Measurements from ENCODE around the gene SLC16A14. TPM values are rescaled to one million over a fixed set of nuclear protein-coding genes. Genes with fewer than 3 reads are reported as not detected.

SLC16A14 gene
- polyA plus RNA-seq, 1 donor, result 2.0 TPM

DNA sequence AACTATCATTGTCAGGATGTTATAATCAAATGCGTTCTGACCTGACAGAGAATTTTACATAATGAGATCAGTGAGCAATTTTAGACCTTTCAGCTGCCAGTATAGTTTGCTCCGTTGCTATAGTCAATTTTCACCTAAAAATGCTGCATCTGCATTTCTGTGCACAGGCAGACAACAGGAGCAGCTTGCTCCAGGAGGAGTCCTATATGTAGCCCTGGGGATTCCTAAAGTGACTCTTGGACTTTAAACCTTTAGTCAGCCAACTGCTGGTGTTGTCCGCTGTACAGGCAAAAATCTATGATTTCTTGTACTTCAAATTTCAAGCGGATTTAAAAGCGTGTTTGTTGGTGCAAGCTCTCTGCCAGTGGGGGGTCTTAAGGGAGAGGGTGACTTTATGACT lies 25.7 kb downstream of the SLC16A14 start:
- DNase-seq (ENCODE audit: low read depth), result no peak

GRCh38 chr2:230042195-230042594 lies 26.5 kb downstream of the SLC16A14 start:
- DNase-seq (ENCODE audit: low read depth), result no peak

GRCh38 chr2:230023313-230023712 lies 45.4 kb downstream of the SLC16A14 start:
- no peak for DNase-seq (ENCODE audit: low read depth)

- DNase-seq (ENCODE audit: low read depth), result no peak
Measured at GRCh38 chr2:230019742-230020141, 49.0 kb downstream of the SLC16A14 start.

- no peak for DNase-seq (ENCODE audit: low read depth)
Measured at GRCh38 chr2:230018153-230018552, 50.6 kb downstream of the SLC16A14 start.

DNA sequence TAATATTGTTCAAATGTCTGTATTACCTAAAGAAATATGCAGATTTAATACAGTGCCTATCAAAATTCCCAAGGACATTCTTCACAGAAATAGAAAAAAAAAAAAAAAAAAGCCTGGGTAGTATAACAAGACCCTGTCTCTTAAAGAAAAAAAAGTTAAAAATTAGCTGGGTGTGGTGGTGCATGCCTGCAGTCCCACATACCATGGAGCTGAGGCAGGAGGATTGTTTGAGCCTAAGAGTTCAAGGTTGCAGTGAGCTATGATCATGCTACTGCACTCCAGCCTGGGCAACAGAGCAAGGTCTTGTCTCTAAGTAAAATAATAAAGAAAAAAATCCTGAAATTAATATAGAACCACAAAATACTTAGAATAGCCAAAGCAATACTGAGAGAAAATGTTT lies 51.9 kb downstream of the SLC16A14 start:
- DNase-seq (ENCODE audit: low read depth), result no peak

- no peak for DNase-seq (ENCODE audit: low read depth)
Measured at GRCh38 chr2:230012267-230012884, 56.3 kb downstream of the SLC16A14 start.

- no peak for DNase-seq (ENCODE audit: low read depth)
Measured at GRCh38 chr2:230011617-230012016, 57.1 kb downstream of the SLC16A14 start.

GRCh38 chr2:230010501-230010900 lies 58.2 kb downstream of the SLC16A14 start:
- DNase-seq (ENCODE audit: low read depth), result no peak

DNA sequence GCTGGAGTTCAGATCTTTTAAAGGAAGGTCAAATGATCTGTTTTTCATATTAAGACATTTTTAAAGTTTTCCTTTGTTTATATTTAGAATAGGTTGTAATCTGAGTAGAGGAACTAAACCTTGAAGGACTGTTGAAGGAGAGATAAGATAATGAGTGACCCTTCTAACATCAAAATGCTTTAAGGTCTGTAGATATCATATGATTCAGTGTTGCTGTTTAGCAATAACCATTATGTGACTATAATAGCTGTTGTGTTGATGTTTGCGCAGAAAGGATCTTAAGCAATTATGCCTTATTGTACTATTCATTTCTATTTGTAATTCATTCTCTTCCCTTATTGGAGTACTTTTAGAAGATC lies 60.0 kb downstream of the SLC16A14 start:
- DNase-seq (ENCODE audit: low read depth), result no peak

GRCh38 chr2:230007931-230008707 lies 60.6 kb downstream of the SLC16A14 start:
- peak; percentile 26 for DNase-seq (ENCODE audit: low read depth)

GRCh38 chr2:230000118-230000841 lies 68.4 kb downstream of the SLC16A14 start:
- DNase-seq (ENCODE audit: low read depth), result no peak

- DNase-seq (ENCODE audit: low read depth), result no peak
Measured at GRCh38 chr2:229997565-229997964, 71.2 kb downstream of the SLC16A14 start.

- DNase-seq (ENCODE audit: low read depth), result no peak
Measured at GRCh38 chr2:229996320-229996719, 72.4 kb downstream of the SLC16A14 start.

- no peak for DNase-seq (ENCODE audit: low read depth)
Measured at GRCh38 chr2:229993236-229993635, 75.5 kb downstream of the SLC16A14 start.

Other genes with a start within 250 kb of the SLC16A14 start
- gene TRIP12, start 146.9 kb downstream of the SLC16A14 start, polyA plus RNA-seq (ENCODE audit: insufficient read length), result 172 TPM
- 2.6 TPM for gene FBXO36, start 146.4 kb downstream of the SLC16A14 start, polyA plus RNA-seq (ENCODE audit: insufficient read length)
- 11.9 TPM for gene SP110, start 151.1 kb upstream of the SLC16A14 start, polyA plus RNA-seq (ENCODE audit: insufficient read length)
- 0.62 TPM for gene SP140, start 156.8 kb upstream of the SLC16A14 start, polyA plus RNA-seq (ENCODE audit: insufficient read length)